Stimulated activated naive B cell treated with anti-CD40 and anti-IgM and Interleukin-4, amounts not matched to agents 10 μg/mL and 1 μg/mL and 100 μg/mL, for 72 hours (primary cell): Measurements from ENCODE around the gene RABGAP1.
A peak's percentile ranks its signal among the peaks of the same experiment; 100 is the strongest.

ENCODE experiments used
- ATAC-seq, 2 donors: fragments of 150-1000 bp; cut with Tn5 transposase; replicated peaks; 2 replicates each; pipeline ENCODE4 v1.10.0; 2021; ENCODE audit warnings: moderate library complexity in 1 of 2
- DNase-seq: peaks from one replicate; pipeline ENCODE4 v3.0.0; 2021
- H3K27ac Mint-ChIP-seq: one replicate; pipeline ENCODE4 v1.8.0; 2022; ENCODE audit warnings: mild to moderate bottlenecking, mixed read lengths
- H3K27me3 Mint-ChIP-seq, 2 donors: one replicate each; pipeline ENCODE4 v1.8.0; 2022; ENCODE audit warnings: mixed read lengths in 2 of 2
- H3K36me3 Mint-ChIP-seq, 2 donors: one replicate each; pipeline ENCODE4 v1.8.0; 2022; ENCODE audit warnings: mixed read lengths in 2 of 2, mild to moderate bottlenecking in 1 of 2
- H3K4me1 Mint-ChIP-seq, 2 donors: one replicate each; pipeline ENCODE4 v1.8.0; 2022; ENCODE audit warnings: mixed read lengths in 2 of 2, mild to moderate bottlenecking in 1 of 2
- H3K4me3 Mint-ChIP-seq, 2 donors: one replicate each; pipeline ENCODE4 v1.8.0; 2022; ENCODE audit warnings: mild to moderate bottlenecking in 2 of 2, mixed read lengths in 2 of 2, moderate library complexity in 1 of 2
- H3K9me3 Mint-ChIP-seq, 2 donors: one replicate each; pipeline ENCODE4 v1.8.0; 2022; ENCODE audit warnings: mixed read lengths in 2 of 2, mild to moderate bottlenecking in 1 of 2

The RABGAP1 gene

GRCh38 chr9:123081824-123082223 lies 141.0 kb downstream of the RABGAP1 start:
- peaks cover 19 to 27% of the 10 kb centered on the region in 2 donors for H3K4me1 Mint-ChIP-seq
- H3K36me3 Mint-ChIP-seq, result peaks cover 39 to 64% of the 10 kb centered on the region in 2 donors
- peak overlapping the region; percentile 82 for H3K27ac Mint-ChIP-seq
- no peaks in the 10 kb centered on the region for H3K9me3 Mint-ChIP-seq
- H3K4me3 Mint-ChIP-seq, result no peak overlapping the region
- H3K27me3 Mint-ChIP-seq, result no peaks in the 10 kb centered on the region
- ATAC-seq, result peak; percentile 59 to 72
- no peak for DNase-seq

DNA sequence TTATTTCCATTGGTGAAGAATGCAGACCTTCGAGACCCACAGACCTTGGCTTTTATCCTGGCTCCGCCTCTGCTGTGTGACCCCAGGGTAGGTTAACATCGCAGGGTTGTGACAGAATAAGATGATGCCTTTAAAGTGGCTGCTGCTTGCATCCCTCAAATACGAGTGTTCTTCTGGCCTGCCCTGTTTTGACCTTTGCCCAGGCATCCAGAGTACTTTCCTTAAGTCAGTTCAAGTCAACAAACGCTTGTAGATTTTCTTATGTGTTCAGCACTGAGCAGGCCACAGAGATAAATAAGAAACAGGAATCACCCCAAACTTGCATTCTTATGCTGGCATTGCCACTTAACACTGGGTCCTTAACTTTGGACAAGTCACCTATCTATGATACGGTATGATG lies 142.9 kb downstream of the RABGAP1 start:
- no peak for ATAC-seq
- Mint-ChIP-seq H3K36me3 (peaks cover 36 to 75% of the 10 kb centered on the region in 2 donors), H3K4me3 (no peak overlapping the region), H3K27me3 (no peaks in the 10 kb centered on the region), H3K4me1 (peaks cover 21 to 32% of the 10 kb centered on the region in 2 donors), H3K9me3 (no peaks in the 10 kb centered on the region), H3K27ac (no peak overlapping the region)
- DNase-seq, result no peak

DNA sequence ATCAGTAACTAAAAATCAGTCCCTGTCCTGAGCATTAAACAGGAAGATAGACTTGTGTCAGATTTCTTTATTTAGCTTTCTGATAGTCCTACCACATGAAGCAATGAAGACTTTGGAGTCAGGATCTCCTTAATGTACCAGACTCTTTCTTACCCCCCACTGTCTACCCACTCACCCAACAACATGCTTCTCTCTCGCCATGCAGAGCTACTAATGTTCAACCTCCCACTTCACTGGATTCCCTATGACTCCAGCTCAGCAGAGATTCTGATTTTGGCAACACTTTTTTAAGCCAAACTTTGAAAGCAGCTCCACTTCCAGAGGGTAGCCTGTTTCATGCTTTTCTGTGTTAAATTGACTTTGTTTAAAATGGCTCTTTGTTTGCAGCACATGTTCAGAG lies 143.4 kb downstream of the RABGAP1 start:
- peaks cover 32 to 74% of the 10 kb centered on the region in 2 donors for H3K36me3 Mint-ChIP-seq
- H3K4me1 Mint-ChIP-seq, result peaks cover 24 to 37% of the 10 kb centered on the region in 2 donors
- no peak overlapping the region for H3K4me3 Mint-ChIP-seq
- H3K9me3 Mint-ChIP-seq, result no peaks in the 10 kb centered on the region
- no peak for DNase-seq
- H3K27me3 Mint-ChIP-seq, result no peaks in the 10 kb centered on the region
- ATAC-seq, result no peak
- H3K27ac Mint-ChIP-seq, result no peak overlapping the region

GRCh38 chr9:123085916-123086315 lies 145.1 kb downstream of the RABGAP1 start:
- H3K27me3 Mint-ChIP-seq, result no peaks in the 10 kb centered on the region
- ATAC-seq (no peak), DNase-seq (no peak)
- peaks cover 23 to 52% of the 10 kb centered on the region in 2 donors for H3K4me1 Mint-ChIP-seq
- H3K27ac Mint-ChIP-seq, result peak overlapping the region; percentile 69
- no peak overlapping the region for H3K4me3 Mint-ChIP-seq
- H3K36me3 Mint-ChIP-seq, result peaks cover 32 to 72% of the 10 kb centered on the region in 2 donors
- H3K9me3 Mint-ChIP-seq, result no peaks in the 10 kb centered on the region

DNA sequence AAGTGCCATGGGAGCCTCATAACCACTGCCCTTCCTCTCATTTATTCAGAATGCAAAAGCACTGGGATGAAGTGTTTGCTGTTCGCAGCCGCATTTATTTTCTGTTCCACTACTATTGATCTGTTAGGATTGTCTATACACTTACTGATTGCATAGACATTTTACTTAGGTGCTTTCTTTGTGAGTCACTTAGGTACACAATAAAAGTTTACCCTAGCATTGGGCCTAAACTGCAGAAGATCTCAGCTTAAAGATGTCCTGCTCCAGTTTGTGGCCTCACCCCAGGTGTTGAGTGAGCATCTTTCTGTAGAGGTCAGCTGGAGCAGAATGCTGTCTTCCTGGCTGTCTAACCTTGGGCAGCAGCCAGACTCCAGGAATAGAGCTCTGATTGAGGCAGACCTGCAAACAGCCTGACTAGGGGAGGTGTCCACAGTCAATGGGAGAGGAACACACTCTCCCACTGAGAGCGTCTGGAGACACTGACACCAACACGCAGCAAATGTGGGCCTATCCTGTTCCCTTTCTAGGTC lies 146.6 kb downstream of the RABGAP1 start:
- Mint-ChIP-seq H3K4me1 (peaks cover 24 to 57% of the 10 kb centered on the region in 2 donors), H3K9me3 (no peaks in the 10 kb centered on the region), H3K27ac (no peak overlapping the region), H3K36me3 (peaks cover 34 to 63% of the 10 kb centered on the region in 2 donors), H3K27me3 (no peaks in the 10 kb centered on the region), H3K4me3 (no peak overlapping the region)
- no peak for ATAC-seq
- DNase-seq, result no peak

DNA sequence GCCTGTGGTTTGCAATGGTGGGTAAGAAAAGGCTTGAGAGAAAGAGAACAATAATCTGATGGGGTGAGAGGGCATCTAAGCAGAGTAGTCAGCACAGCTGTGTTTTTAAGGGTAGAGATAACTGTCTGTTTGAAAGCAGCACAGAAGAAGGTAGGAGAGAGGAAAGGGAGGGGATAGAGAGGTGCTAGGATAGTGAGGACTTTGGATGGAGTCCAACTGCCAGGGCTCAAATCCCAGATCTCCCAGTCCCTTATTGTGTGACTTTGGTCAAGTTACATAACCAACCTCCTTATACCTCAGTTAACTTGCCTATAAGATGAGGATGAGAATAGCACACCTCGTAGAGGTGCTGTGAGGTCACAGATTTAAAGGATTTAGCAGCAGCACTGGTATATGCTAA lies 148.2 kb downstream of the RABGAP1 start:
- no peaks in the 10 kb centered on the region for H3K27me3 Mint-ChIP-seq
- ATAC-seq (no peak), DNase-seq (no peak)
- H3K9me3 Mint-ChIP-seq, result no peaks in the 10 kb centered on the region
- H3K36me3 Mint-ChIP-seq, result peaks cover 37 to 68% of the 10 kb centered on the region in 2 donors
- peak overlapping the region; percentile 10 for H3K27ac Mint-ChIP-seq
- no peak overlapping the region for H3K4me3 Mint-ChIP-seq
- peaks cover 36 to 72% of the 10 kb centered on the region in 2 donors for H3K4me1 Mint-ChIP-seq

DNA sequence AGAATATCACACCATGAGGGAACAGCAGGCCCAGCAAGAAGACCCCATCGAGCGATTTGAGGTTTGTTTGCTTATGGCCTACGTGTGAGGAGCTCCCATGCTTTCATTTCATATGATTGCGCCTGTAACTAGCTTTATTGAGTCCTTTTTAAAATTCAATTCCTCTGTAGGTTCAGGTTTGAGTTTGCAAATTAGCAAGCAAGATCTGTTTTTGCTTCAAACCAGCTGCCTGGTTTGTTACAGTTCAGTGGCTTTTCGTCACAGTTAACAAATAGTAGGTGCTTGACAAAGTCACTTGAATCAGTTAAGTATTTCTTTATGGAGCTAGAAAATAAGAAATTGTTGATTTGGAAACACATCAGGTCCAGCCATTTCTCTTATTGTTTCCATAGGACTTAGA lies 149.0 kb downstream of the RABGAP1 start:
- no peak for ATAC-seq
- Mint-ChIP-seq H3K4me1 (peaks cover 36 to 76% of the 10 kb centered on the region in 2 donors), H3K9me3 (no peaks in the 10 kb centered on the region), H3K4me3 (no peak overlapping the region), H3K36me3 (peaks cover 37 to 67% of the 10 kb centered on the region in 2 donors), H3K27me3 (no peaks in the 10 kb centered on the region), H3K27ac (peak overlapping the region; percentile 37)
- no peak for DNase-seq

DNA sequence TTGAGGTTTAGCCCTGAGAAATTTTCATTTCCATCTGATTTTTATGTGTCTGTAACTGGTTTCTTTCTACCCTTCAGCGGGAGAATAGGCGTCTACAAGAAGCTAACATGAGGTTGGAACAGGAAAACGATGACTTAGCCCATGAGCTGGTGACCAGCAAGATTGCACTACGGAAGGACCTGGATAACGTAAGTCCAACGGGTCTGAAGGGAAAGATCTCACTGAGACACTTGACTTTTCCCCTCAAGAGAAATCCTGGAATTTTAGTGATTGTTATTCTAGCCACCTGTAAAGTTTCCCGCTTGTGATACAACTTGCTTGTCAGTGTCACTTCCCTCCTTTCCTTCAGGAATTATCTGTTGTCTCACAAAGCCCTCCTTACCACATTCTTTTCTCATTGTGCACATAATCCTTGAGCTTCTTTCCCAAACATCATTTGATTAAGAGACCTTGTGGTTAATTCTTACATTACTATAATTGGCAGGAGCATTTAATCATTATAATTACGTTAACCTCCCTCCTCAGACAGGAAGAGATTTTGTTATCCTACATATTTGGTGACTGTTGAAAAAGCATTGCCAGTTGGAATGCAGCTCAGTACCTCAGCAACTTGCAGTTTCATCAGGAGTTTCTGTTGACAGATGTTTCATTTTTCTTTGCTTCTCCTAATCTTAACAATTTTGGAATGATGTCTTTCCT lies 149.5 kb downstream of the RABGAP1 start:
- Mint-ChIP-seq H3K27ac (peak overlapping the region; percentile 37), H3K27me3 (no peaks in the 10 kb centered on the region), H3K36me3 (peaks cover 40 to 68% of the 10 kb centered on the region in 2 donors), H3K9me3 (no peaks in the 10 kb centered on the region), H3K4me1 (peaks cover 37 to 76% of the 10 kb centered on the region in 2 donors), H3K4me3 (no peak overlapping the region)
- no peak for ATAC-seq
- DNase-seq, result no peak

DNA sequence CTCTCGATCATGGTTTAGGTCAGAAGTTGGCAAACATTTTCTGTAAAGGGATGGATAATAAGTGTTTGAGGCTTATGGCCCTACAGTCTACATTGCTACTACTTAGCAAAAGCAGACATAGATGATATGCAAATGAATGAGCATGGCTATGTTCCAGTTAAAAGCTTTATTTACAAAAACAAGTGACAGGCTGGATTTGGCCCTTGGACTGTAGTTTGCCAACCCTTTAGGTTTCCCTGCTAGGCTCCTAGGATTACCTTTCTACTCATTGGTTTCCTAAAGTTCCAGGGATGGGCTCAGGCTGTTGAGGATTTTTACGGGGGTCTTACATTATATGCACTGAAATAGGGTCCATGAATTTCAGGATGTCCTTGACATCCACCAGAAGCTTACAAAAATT lies 150.1 kb downstream of the RABGAP1 start:
- Mint-ChIP-seq H3K27me3 (no peaks in the 10 kb centered on the region), H3K4me1 (peaks cover 36 to 77% of the 10 kb centered on the region in 2 donors)
- ATAC-seq, result no peak

GRCh38 chr9:123091459-123091858 lies 150.6 kb downstream of the RABGAP1 start:
- Mint-ChIP-seq H3K36me3 (peaks cover 39 to 68% of the 10 kb centered on the region in 2 donors), H3K4me3 (no peak overlapping the region), H3K9me3 (no peaks in the 10 kb centered on the region), H3K27ac (no peak overlapping the region), H3K4me1 (peaks cover 37 to 77% of the 10 kb centered on the region in 2 donors), H3K27me3 (no peaks in the 10 kb centered on the region)
- no peak for DNase-seq
- no peak for ATAC-seq

More for the DNA sequence above, 150.1 kb downstream of the RABGAP1 start:
- H3K9me3 Mint-ChIP-seq, result no peaks in the 10 kb centered on the region
- H3K4me3 Mint-ChIP-seq, result no peak overlapping the region
- no peak overlapping the region for H3K27ac Mint-ChIP-seq
- H3K36me3 Mint-ChIP-seq, result peaks cover 40 to 68% of the 10 kb centered on the region in 2 donors
- DNase-seq, result no peak

DNA sequence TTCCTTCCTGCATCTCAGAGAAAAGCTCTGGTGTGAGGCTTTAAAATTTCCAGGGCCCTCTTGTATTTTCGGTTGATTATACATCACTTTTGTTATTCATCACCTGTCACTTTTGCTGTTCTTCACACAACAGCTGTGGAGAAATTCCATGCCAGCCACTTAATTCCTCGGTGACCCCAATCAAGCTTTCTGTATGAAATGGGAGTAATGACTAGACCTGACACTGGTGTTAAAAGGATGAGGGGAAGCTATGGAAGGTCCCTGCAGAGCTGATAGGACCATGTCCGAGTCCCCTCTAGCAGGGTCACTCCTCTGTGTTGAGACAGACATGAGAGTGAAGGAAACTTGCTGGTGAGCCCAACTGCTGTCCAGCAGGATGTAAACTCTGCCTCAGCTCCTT lies 152.3 kb downstream of the RABGAP1 start:
- H3K27ac Mint-ChIP-seq, result peak overlapping the region; percentile 60
- no peak for DNase-seq
- H3K27me3 Mint-ChIP-seq, result no peaks in the 10 kb centered on the region
- H3K4me1 Mint-ChIP-seq, result peaks cover 50 to 93% of the 10 kb centered on the region in 2 donors
- no peaks in the 10 kb centered on the region for H3K9me3 Mint-ChIP-seq
- H3K4me3 Mint-ChIP-seq, result no peak overlapping the region
- H3K36me3 Mint-ChIP-seq, result peaks cover 43 to 72% of the 10 kb centered on the region in 2 donors
- no peak for ATAC-seq

GRCh38 chr9:123096987-123097386 lies 156.2 kb downstream of the RABGAP1 start:
- Mint-ChIP-seq H3K36me3 (peaks cover 50 to 84% of the 10 kb centered on the region in 2 donors), H3K9me3 (no peaks in the 10 kb centered on the region), H3K4me1 (peaks cover 43 to 78% of the 10 kb centered on the region in 2 donors), H3K4me3 (peak overlapping the region; percentile 37 to 79), H3K27me3 (no peaks in the 10 kb centered on the region), H3K27ac (peak overlapping the region; percentile 94)
- ATAC-seq (no peak), DNase-seq (no peak)

DNA sequence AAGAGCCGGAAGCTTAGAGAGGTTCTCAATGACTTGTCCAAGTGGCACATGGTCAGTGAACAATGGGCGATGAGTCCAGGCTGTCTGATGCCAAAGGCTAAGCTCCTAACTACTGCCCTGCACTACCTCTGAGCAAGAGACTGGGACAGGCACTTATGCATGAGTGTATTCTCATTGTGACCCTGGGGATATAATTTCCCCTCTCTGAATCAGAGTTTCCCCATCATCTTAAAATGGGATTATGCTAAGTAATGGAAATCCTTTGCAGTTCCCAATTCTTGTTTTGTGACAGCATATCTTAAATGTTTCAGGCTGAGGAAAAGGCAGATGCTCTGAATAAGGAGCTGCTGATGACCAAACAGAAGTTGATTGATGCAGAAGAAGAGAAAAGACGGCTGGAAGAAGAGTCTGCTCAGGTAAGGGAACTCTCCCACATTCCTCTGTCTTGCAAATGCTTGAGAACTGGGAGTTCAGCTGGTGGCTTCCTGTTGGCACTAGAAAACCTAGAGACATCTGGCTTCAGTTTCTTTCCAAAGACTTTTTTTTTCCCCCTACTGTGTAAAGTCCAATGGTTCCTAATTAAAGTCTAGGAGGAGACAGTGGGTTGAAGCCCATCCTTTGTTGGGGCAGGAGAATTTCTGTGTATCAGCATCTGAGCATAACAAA lies 156.7 kb downstream of the RABGAP1 start:
- peaks cover 43 to 79% of the 10 kb centered on the region in 2 donors for H3K4me1 Mint-ChIP-seq
- no peaks in the 10 kb centered on the region for H3K27me3 Mint-ChIP-seq
- DNase-seq (no peak), ATAC-seq (no peak)
- H3K27ac Mint-ChIP-seq, result peak overlapping the region; percentile 94
- H3K4me3 Mint-ChIP-seq, result peak overlapping the region; percentile 79 to 80
- no peaks in the 10 kb centered on the region for H3K9me3 Mint-ChIP-seq
- H3K36me3 Mint-ChIP-seq, result peaks cover 51 to 84% of the 10 kb centered on the region in 2 donors

- no peaks in the 10 kb centered on the region for H3K9me3 Mint-ChIP-seq
- H3K36me3 Mint-ChIP-seq, result peaks cover 52 to 85% of the 10 kb centered on the region in 2 donors
- peaks cover 41 to 79% of the 10 kb centered on the region in 2 donors for H3K4me1 Mint-ChIP-seq
- peak overlapping the region; percentile 94 for H3K27ac Mint-ChIP-seq
- no peak for DNase-seq
- H3K27me3 Mint-ChIP-seq, result no peaks in the 10 kb centered on the region
- H3K4me3 Mint-ChIP-seq, result peak overlapping the region; percentile 79 to 80
- ATAC-seq, result no peak
Measured at GRCh38 chr9:123098096-123098459, 157.3 kb downstream of the RABGAP1 start.

GRCh38 chr9:123099042-123099441 lies 158.2 kb downstream of the RABGAP1 start:
- ATAC-seq (no peak), DNase-seq (no peak)
- Mint-ChIP-seq H3K4me3 (peak overlapping the region; percentile 79 to 80), H3K4me1 (peaks cover 36 to 71% of the 10 kb centered on the region in 2 donors), H3K27ac (peak overlapping the region; percentile 93), H3K36me3 (peaks cover 50 to 83% of the 10 kb centered on the region in 2 donors), H3K9me3 (no peaks in the 10 kb centered on the region), H3K27me3 (no peaks in the 10 kb centered on the region)
